ENCODE results near the gene MAGIX.

DNA sequence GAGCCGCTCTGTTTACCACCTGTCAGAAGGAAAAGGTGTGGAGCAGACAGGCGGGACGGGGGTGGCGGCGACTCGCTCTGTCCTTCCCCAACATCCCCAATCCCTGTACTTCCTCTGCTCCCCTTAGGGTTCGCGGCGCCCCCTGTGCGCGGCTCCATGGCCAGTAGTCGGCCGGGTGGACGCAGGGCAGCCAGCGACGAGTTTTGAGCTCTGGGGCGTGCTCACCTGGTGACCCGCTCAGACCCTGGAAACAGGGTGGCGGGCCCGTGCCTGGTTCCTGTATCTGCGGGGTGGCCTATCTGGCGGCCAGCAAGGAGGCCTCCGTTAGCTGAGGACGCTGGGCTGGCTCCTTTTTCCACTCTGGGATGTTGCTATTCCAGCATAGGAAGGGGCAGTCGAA, 5.4 kb upstream of the MAGIX start:
- no peak for TF ChIP-seq EZH2 (IDR thresholded peaks at IDR 0.05; ENCODE audit: low read length, missing control alignments)
- TF ChIP-seq, protein P1, sequence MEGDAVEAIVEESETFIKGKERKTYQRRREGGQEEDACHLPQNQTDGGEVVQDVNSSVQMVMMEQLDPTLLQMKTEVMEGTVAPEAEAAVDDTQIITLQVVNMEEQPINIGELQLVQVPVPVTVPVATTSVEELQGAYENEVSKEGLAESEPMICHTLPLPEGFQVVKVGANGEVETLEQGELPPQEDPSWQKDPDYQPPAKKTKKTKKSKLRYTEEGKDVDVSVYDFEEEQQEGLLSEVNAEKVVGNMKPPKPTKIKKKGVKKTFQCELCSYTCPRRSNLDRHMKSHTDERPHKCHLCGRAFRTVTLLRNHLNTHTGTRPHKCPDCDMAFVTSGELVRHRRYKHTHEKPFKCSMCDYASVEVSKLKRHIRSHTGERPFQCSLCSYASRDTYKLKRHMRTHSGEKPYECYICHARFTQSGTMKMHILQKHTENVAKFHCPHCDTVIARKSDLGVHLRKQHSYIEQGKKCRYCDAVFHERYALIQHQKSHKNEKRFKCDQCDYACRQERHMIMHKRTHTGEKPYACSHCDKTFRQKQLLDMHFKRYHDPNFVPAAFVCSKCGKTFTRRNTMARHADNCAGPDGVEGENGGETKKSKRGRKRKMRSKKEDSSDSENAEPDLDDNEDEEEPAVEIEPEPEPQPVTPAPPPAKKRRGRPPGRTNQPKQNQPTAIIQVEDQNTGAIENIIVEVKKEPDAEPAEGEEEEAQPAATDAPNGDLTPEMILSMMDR (conservative IDR thresholded peaks at IDR 0.05 in 1 of 2, IDR thresholded peaks at IDR 0.05 in 1 of 2; ENCODE audit: low read depth in 1 of 2, low read length in 2 of 2): no peak
